ENCODE measurements around the gene CALR.

The CALR gene

DNA sequence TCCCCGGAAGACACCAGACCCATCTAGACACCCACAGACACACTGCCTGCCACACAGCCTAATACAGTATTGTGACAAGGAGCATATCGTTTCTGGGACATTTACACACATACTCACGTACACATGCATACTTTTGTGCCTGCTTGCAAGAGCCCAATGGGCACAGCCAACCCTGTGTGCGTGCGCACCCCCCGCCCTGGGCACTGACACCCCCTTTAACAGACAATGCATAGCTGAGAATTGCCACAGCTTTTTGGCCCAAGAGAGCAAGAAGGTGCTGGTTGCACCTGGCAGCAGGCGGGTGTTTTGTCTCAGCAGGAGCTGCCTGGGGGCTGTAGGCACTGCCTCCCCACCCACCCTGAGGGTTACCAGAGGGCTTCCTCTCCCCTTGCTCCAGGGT lies 55.2 kb downstream of the CALR start:
- Histone ChIP-seq H3K27me3 (replicated peaks; ENCODE audit: insufficient read depth, low read length) (peaks cover 52% of the 10 kb centered on the region), H3K4me1 (ENCODE audit: low read length) (no peaks in the 10 kb centered on the region), H3K79me2 (ENCODE audit: low read length) (no peaks in the 10 kb centered on the region), H3K36me3 (replicated peaks; ENCODE audit: insufficient read depth, low read length) (no peaks in the 10 kb centered on the region), H2AFZ (ENCODE audit: low read length) (no peak overlapping the region), H3K4me2 (ENCODE audit: low read depth, low read length) (no peak overlapping the region), H3K9ac (ENCODE audit: low read length) (no peak overlapping the region), H4K20me1 (ENCODE audit: insufficient read depth, low read length) (no peaks in the 10 kb centered on the region), H3K27ac (ENCODE audit: low read length) (no peak overlapping the region), H3K9me3 (replicated peaks; ENCODE audit: insufficient read depth, low read length) (no peaks in the 10 kb centered on the region), H3K9me2 (replicated peaks; ENCODE audit: insufficient read depth, low read length) (no peaks in the 10 kb centered on the region), H3K4me3 (ENCODE audit: low read length) (no peak overlapping the region), H3F3A (ENCODE audit: insufficient read depth, low read length) (no peaks in the 10 kb centered on the region)
- TF ChIP-seq EZH2phosphoT487 (IDR thresholded peaks at IDR 0.05; ENCODE audit: low read length) (no peak), EZH2 (optimal IDR thresholded peaks at IDR 0.05; ENCODE audit: low read depth, low read length) (no peak)
- TF ChIP-seq, protein P1, sequence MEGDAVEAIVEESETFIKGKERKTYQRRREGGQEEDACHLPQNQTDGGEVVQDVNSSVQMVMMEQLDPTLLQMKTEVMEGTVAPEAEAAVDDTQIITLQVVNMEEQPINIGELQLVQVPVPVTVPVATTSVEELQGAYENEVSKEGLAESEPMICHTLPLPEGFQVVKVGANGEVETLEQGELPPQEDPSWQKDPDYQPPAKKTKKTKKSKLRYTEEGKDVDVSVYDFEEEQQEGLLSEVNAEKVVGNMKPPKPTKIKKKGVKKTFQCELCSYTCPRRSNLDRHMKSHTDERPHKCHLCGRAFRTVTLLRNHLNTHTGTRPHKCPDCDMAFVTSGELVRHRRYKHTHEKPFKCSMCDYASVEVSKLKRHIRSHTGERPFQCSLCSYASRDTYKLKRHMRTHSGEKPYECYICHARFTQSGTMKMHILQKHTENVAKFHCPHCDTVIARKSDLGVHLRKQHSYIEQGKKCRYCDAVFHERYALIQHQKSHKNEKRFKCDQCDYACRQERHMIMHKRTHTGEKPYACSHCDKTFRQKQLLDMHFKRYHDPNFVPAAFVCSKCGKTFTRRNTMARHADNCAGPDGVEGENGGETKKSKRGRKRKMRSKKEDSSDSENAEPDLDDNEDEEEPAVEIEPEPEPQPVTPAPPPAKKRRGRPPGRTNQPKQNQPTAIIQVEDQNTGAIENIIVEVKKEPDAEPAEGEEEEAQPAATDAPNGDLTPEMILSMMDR (IDR thresholded peaks at IDR 0.05; ENCODE audit: low read length): no peak
- DNase-seq: no peak
